Neural cell (in vitro differentiated cells): ENCODE measurements around the gene STAC3. TPM values are rescaled to one million over a fixed set of nuclear protein-coding genes. Genes with fewer than 3 reads are reported as not detected.

Experiments
- H2AFZ ChIP-seq: fragments of 200-600, 300-800 bp; sonication (generic), shearing (Covaris generic); 2 replicates; pipeline ENCODE4 v1.6.0; 2014; ENCODE audit warnings: low read depth, mild to moderate bottlenecking, antibody characterized with exemption, low read length, moderate library complexity
- H3F3A ChIP-seq: fragments of 200-600 bp; shearing (Covaris generic); 2 replicates; pipeline ENCODE4 v1.6.1; 2016; ENCODE audit warnings: mild to moderate bottlenecking, moderate library complexity, mixed read lengths, antibody characterized with exemption, low read length; ENCODE audit not compliant: insufficient read depth, poor library complexity, severe bottlenecking
- H3K27ac ChIP-seq: fragments of 200-600, 300-800 bp; sonication (generic), shearing (Covaris generic); 2 replicates; pipeline ENCODE4 v1.5.1; 2014; ENCODE audit warnings: mild to moderate bottlenecking, low read length, moderate library complexity
- H3K27me3 ChIP-seq: fragments of 300-800, 200-600 bp; sonication (generic), shearing (Covaris generic); 2 replicates; pipeline ENCODE4 v1.6.0; 2014; ENCODE audit warnings: mild to moderate bottlenecking, low read depth, low read length, moderate library complexity; ENCODE audit not compliant: insufficient read depth
- H3K36me3 ChIP-seq: fragments of 300-800, 200-600 bp; sonication (generic), shearing (Covaris generic); 2 replicates; pipeline ENCODE4 v1.5.1; 2014; ENCODE audit warnings: mild to moderate bottlenecking, antibody characterized with exemption, low read length, moderate library complexity; ENCODE audit not compliant: insufficient read depth
- H3K4me2 ChIP-seq: fragments of 300-800, 200-600 bp; sonication (generic), shearing (Covaris generic); 2 replicates; pipeline ENCODE4 v1.6.0; 2014; ENCODE audit warnings: mild to moderate bottlenecking, low read length
- H3K4me3 ChIP-seq: fragments of 300-800, 200-600 bp; sonication (generic), shearing (Covaris generic); 2 replicates; pipeline ENCODE4 v1.5.1; 2014; ENCODE audit warnings: mild to moderate bottlenecking, low read length, moderate library complexity
- H3K79me2 ChIP-seq: fragments of 200-600 bp; shearing (Covaris generic); replicated peaks from 2 replicates; pipeline ENCODE4 v1.6.0; 2014; ENCODE audit warnings: mild to moderate bottlenecking, low read length, moderate library complexity; ENCODE audit not compliant: insufficient read depth
- H3K9ac ChIP-seq: fragments of 300-800, 200-600 bp; sonication (generic), shearing (Covaris generic); 2 replicates; pipeline ENCODE4 v1.6.1; 2016; ENCODE audit warnings: mild to moderate bottlenecking, low read length, mixed read lengths
- H3K9me2 ChIP-seq: fragments of 200-600 bp; shearing (Covaris generic); 2 replicates; pipeline ENCODE4 v1.6.1; 2016; ENCODE audit warnings: mild to moderate bottlenecking, low read length, mixed read lengths; ENCODE audit not compliant: insufficient read depth
- H3K9me3 ChIP-seq: fragments of 200-600, 300-800 bp; sonication (generic), shearing (Covaris generic); 2 replicates; pipeline ENCODE4 v1.6.1; 2016; ENCODE audit warnings: mild to moderate bottlenecking, mixed run types, low read length, moderate library complexity, mixed read lengths
- H4K20me1 ChIP-seq: fragments of 200-600 bp; shearing (Covaris generic); 2 replicates; pipeline ENCODE4 v1.6.1; 2016; ENCODE audit warnings: mild to moderate bottlenecking, mixed run types; ENCODE audit not compliant: insufficient read depth
- EP300 ChIP-seq: fragments of 450-650 bp; conservative IDR thresholded peaks from 2 replicates; pipeline ENCODE4 v1.6.1; 2014; ENCODE audit warnings: antibody characterized with exemption, mild to moderate bottlenecking, moderate library complexity; ENCODE audit not compliant: poor library complexity, severe bottlenecking
- EZH2 ChIP-seq: fragments of 200-600, 300-800 bp; shearing (Covaris generic), sonication (generic); IDR thresholded peaks from 2 replicates; pipeline ENCODE4 v1.6.1; 2014; ENCODE audit warnings: antibody characterized with exemption, low read length, borderline replicate concordance, mild to moderate bottlenecking; ENCODE audit not compliant: insufficient read depth, poor library complexity, severe bottlenecking
- MXI1 ChIP-seq: fragments of 450-650 bp; conservative IDR thresholded peaks from 2 replicates; pipeline ENCODE4 v1.6.1; 2014; ENCODE audit warnings: antibody characterized with exemption, mild to moderate bottlenecking; ENCODE audit not compliant: poor library complexity, severe bottlenecking
- POLR2AphosphoS5 ChIP-seq: IDR thresholded peaks from 2 replicates; pipeline ENCODE4 v1.6.1; 2012
- RAD21 ChIP-seq: fragments of 450-650 bp; conservative IDR thresholded peaks from 2 replicates; pipeline ENCODE4 v1.6.1; 2014; ENCODE audit warnings: antibody characterized with exemption, mild to moderate bottlenecking, moderate library complexity
- SMC3 ChIP-seq: fragments of 450-650 bp; conservative IDR thresholded peaks from 2 replicates; pipeline ENCODE4 v1.6.1; 2014; ENCODE audit warnings: antibody characterized with exemption, mild to moderate bottlenecking, moderate library complexity; ENCODE audit not compliant: poor library complexity
- TAF1 ChIP-seq: IDR thresholded peaks from 2 replicates; pipeline ENCODE4 v1.6.1; 2012; ENCODE audit warnings: low read depth
- polyA plus RNA-seq: library from polyadenylated mRNA; depleted of rRNA; stranded (reverse); fragments of >200 nt; gene quantifications from 2 replicates; pipeline ENCODE4 v1.2.3, GENCODE V29; 2014
- TF ChIP-seq, protein P1 (sequence below): IDR thresholded peaks from 2 replicates; pipeline ENCODE4 v1.6.1; 2012; ENCODE audit warnings: borderline replicate concordance
- TF ChIP-seq, protein P2 (sequence below): fragments of 450-650 bp; IDR thresholded peaks from 2 replicates; pipeline ENCODE4 v1.5.1; 2014; ENCODE audit warnings: antibody characterized with exemption, mild to moderate bottlenecking, moderate library complexity; ENCODE audit not compliant: poor library complexity, severe bottlenecking

The STAC3 gene
- polyA plus RNA-seq, 1 donor from 2014 or later: 1.3 TPM

DNA sequence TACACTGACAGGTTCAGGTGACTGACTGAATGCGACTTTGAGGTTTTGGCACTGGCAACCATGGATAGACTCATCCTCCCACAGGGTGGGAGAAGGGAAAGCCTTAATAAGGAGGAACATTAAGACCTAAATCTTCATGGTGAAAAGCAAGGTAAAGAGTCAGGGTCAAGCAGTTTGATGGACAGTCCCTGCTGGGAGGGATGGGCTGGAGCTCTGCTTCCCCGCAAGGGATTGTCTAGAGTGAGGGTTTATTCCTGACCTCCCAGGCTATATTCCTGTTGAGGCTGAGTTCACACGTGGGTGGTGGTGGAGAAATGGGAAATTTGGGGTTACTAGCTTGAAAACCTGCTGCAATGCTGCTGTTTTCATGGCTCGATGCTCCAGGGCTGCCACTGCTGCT lies 9.4 kb upstream of the STAC3 start:
- H3K27ac ChIP-seq: peak overlapping the region; percentile 60
- no peaks in the 10 kb centered on the region for H3K27me3 ChIP-seq
- no peaks in the 10 kb centered on the region for H3F3A ChIP-seq
- no peak overlapping the region for H2AFZ ChIP-seq
- TF ChIP-seq EZH2: no peak
- no peak for TF ChIP-seq POLR2AphosphoS5
- TF ChIP-seq, protein P1, sequence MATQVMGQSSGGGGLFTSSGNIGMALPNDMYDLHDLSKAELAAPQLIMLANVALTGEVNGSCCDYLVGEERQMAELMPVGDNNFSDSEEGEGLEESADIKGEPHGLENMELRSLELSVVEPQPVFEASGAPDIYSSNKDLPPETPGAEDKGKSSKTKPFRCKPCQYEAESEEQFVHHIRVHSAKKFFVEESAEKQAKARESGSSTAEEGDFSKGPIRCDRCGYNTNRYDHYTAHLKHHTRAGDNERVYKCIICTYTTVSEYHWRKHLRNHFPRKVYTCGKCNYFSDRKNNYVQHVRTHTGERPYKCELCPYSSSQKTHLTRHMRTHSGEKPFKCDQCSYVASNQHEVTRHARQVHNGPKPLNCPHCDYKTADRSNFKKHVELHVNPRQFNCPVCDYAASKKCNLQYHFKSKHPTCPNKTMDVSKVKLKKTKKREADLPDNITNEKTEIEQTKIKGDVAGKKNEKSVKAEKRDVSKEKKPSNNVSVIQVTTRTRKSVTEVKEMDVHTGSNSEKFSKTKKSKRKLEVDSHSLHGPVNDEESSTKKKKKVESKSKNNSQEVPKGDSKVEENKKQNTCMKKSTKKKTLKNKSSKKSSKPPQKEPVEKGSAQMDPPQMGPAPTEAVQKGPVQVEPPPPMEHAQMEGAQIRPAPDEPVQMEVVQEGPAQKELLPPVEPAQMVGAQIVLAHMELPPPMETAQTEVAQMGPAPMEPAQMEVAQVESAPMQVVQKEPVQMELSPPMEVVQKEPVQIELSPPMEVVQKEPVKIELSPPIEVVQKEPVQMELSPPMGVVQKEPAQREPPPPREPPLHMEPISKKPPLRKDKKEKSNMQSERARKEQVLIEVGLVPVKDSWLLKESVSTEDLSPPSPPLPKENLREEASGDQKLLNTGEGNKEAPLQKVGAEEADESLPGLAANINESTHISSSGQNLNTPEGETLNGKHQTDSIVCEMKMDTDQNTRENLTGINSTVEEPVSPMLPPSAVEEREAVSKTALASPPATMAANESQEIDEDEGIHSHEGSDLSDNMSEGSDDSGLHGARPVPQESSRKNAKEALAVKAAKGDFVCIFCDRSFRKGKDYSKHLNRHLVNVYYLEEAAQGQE: no peak
- no peak for TF ChIP-seq TAF1
- TF ChIP-seq, protein P2, sequence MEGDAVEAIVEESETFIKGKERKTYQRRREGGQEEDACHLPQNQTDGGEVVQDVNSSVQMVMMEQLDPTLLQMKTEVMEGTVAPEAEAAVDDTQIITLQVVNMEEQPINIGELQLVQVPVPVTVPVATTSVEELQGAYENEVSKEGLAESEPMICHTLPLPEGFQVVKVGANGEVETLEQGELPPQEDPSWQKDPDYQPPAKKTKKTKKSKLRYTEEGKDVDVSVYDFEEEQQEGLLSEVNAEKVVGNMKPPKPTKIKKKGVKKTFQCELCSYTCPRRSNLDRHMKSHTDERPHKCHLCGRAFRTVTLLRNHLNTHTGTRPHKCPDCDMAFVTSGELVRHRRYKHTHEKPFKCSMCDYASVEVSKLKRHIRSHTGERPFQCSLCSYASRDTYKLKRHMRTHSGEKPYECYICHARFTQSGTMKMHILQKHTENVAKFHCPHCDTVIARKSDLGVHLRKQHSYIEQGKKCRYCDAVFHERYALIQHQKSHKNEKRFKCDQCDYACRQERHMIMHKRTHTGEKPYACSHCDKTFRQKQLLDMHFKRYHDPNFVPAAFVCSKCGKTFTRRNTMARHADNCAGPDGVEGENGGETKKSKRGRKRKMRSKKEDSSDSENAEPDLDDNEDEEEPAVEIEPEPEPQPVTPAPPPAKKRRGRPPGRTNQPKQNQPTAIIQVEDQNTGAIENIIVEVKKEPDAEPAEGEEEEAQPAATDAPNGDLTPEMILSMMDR: no peak
- TF ChIP-seq RAD21: no peak
- no peak for TF ChIP-seq EP300
- no peak for TF ChIP-seq MXI1
- TF ChIP-seq SMC3: no peak
- H4K20me1 ChIP-seq: no peaks in the 10 kb centered on the region
- H3K36me3 ChIP-seq: peaks cover 7% of the 10 kb centered on the region
- no peak overlapping the region for H3K4me2 ChIP-seq
- H3K4me3 ChIP-seq: no peak overlapping the region
- no peaks in the 10 kb centered on the region for H3K79me2 ChIP-seq
- H3K9me3 ChIP-seq: no peaks in the 10 kb centered on the region
- H3K9ac ChIP-seq: no peak overlapping the region
- no peaks in the 10 kb centered on the region for H3K9me2 ChIP-seq

DNA sequence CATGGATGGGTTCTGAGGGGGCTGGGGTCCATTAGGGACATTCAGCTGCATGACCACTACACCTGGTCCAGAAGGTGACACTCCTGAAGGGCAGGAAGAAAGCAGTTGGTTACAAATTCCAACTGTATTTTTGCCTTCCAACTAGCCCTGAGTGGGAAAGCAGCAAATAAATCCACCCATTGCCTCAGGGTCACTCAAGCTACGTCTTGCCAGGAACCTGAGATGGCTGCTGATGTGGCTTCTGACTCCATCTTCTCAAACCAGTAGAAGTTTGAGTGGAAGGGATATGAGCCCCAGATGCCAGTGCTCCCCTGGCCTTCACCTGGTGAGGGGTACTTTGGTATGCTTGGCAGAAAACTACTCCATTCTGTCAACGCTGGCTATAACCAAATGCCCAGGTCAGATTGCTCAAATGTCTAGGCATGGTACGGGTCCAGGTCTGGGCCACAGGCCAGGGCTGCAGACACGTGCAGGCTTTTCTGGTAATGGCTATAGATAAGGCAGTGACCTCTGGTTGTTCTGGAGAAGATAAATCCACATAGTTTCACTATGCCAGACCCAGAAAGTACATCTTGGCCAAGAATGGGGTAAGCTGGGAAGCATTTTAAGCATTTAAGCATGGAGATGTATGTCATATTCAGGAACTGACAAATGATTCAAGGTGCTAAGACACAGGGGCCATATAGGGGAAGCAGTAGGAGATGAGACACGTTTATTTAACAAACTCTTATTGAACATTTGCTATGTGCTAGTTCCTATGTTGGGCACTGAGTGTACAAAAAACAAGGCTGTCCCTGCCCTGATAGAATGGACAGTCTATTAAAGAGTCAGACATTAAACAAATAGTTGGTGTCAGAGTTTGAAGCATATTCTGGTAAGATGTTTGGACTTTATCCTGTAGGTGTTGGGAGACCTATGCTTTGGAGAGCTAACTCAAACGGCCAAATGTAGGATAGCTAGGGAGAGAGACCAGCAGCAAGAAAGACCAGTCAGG lies 8.3 kb upstream of the STAC3 start:
- Histone ChIP-seq H3K4me3 (no peak overlapping the region), H3K4me2 (no peak overlapping the region), H4K20me1 (no peaks in the 10 kb centered on the region), H3K9ac (no peak overlapping the region), H3K9me2 (no peaks in the 10 kb centered on the region), H3F3A (no peaks in the 10 kb centered on the region), H3K79me2 (no peaks in the 10 kb centered on the region), H2AFZ (no peak overlapping the region), H3K27me3 (no peaks in the 10 kb centered on the region), H3K9me3 (no peaks in the 10 kb centered on the region), H3K36me3 (peaks cover 7% of the 10 kb centered on the region), H3K27ac (no peak overlapping the region)
- TF ChIP-seq, protein P1: no peak
- TF ChIP-seq EP300 (no peak), MXI1 (no peak), POLR2AphosphoS5 (no peak), TAF1 (no peak), EZH2 (no peak), RAD21 (no peak), SMC3 (no peak)
- TF ChIP-seq, protein P2: no peak
